Mesothelial cell of epicardium (in vitro differentiated cells): Measurements from ENCODE around the gene FBXO5. TPM values are rescaled to one million over a fixed set of nuclear protein-coding genes. Genes with fewer than 3 reads are reported as not detected.
"Not testable (repeated sequence)": the region's sequence is repeated elsewhere in the genome, so short reads cannot be mapped to it uniquely, and the experiment has no call there.

Experiments
- DNase-seq, 2 experiments: peaks; one replicate each; pipeline ENCODE4 v3.0.0; 2021; ENCODE audit warnings: low spot score in 2 of 2; ENCODE audit not compliant: unreplicated experiment in 2 of 2
- H3K27ac Mint-ChIP-seq: 2 replicates; pipeline ENCODE4 v1.8.0; 2021; ENCODE audit warnings: mixed read lengths
- H3K27me3 Mint-ChIP-seq: 2 replicates; pipeline ENCODE4 v1.8.0; 2021; ENCODE audit warnings: low read depth, mixed read lengths
- H3K36me3 Mint-ChIP-seq: 2 replicates; pipeline ENCODE4 v1.8.0; 2021; ENCODE audit warnings: mixed read lengths
- H3K4me1 Mint-ChIP-seq: 2 replicates; pipeline ENCODE4 v1.8.0; 2021; ENCODE audit warnings: mixed read lengths
- H3K4me3 Mint-ChIP-seq: 2 replicates; pipeline ENCODE4 v1.8.0; 2021; ENCODE audit warnings: mild to moderate bottlenecking, moderate library complexity, mixed read lengths
- H3K9me3 Mint-ChIP-seq: 2 replicates; pipeline ENCODE4 v1.8.0; 2021; ENCODE audit warnings: mixed read lengths
- CTCF ChIP-seq: fragments of 200-600 bp; sonication (generic); IDR thresholded peaks from one replicate; pipeline ENCODE4 v1.5.0; 2021; ENCODE audit warnings: antibody characterized with exemption; ENCODE audit not compliant: unreplicated experiment
- total RNA-seq: library from RNA; stranded (reverse); gene quantifications from 3 replicates; pipeline ENCODE4 v1.2.1, GENCODE V29; 2021

Gene FBXO5
- total RNA-seq, 1 donor from 2014 or later = 17.1 TPM

GRCh38 chr6:153001767-153002612 lies 19.1 kb upstream of the FBXO5 start:
- peaks cover 24% of the 10 kb centered on the region for H3K4me1 Mint-ChIP-seq
- H3K36me3 Mint-ChIP-seq = no peaks in the 10 kb centered on the region
- no peaks in the 10 kb centered on the region for H3K27me3 Mint-ChIP-seq
- no peak for DNase-seq
- H3K4me3 Mint-ChIP-seq = peak overlapping the region; percentile 98
- H3K27ac Mint-ChIP-seq = peak overlapping the region; percentile 88
- no peak for TF ChIP-seq CTCF
- H3K9me3 Mint-ChIP-seq = no peaks in the 10 kb centered on the region

GRCh38 chr6:153000790-153001189 lies 17.9 kb upstream of the FBXO5 start:
- Mint-ChIP-seq H3K4me3 (peak overlapping the region; percentile 98), H3K27ac (peak overlapping the region; percentile 65), H3K4me1 (peaks cover 24% of the 10 kb centered on the region)
- DNase-seq, H3K9me3 Mint-ChIP-seq, H3K27me3 Mint-ChIP-seq, H3K36me3 Mint-ChIP-seq: not testable (repeated sequence)

GRCh38 chr6:153000243-153000642 lies 17.4 kb upstream of the FBXO5 start:
- no peaks in the 10 kb centered on the region for H3K27me3 Mint-ChIP-seq
- no peaks in the 10 kb centered on the region for H3K36me3 Mint-ChIP-seq
- no peak for TF ChIP-seq CTCF
- peak overlapping the region; percentile 98 for H3K4me3 Mint-ChIP-seq
- DNase-seq = no peak
- peak overlapping the region; percentile 65 for H3K27ac Mint-ChIP-seq
- H3K4me1 Mint-ChIP-seq = peaks cover 24% of the 10 kb centered on the region
- no peaks in the 10 kb centered on the region for H3K9me3 Mint-ChIP-seq

- peak overlapping the region; percentile 16 for H3K27ac Mint-ChIP-seq
- not testable (repeated sequence) for H3K27me3 Mint-ChIP-seq, H3K36me3 Mint-ChIP-seq, H3K4me3 Mint-ChIP-seq, DNase-seq, H3K9me3 Mint-ChIP-seq
- H3K4me1 Mint-ChIP-seq = peaks cover 24% of the 10 kb centered on the region
Measured at GRCh38 chr6:152999538-152999937, 16.7 kb upstream of the FBXO5 start.

GRCh38 chr6:152993847-152994246 lies 11.0 kb upstream of the FBXO5 start:
- H3K27ac Mint-ChIP-seq = no peak overlapping the region

GRCh38 chr6:152993431-152993830 lies 10.6 kb upstream of the FBXO5 start:
- Mint-ChIP-seq H3K4me1 (no peaks in the 10 kb centered on the region), H3K36me3 (peaks cover 21% of the 10 kb centered on the region), H3K4me3 (no peak overlapping the region), H3K27me3 (no peaks in the 10 kb centered on the region), H3K27ac (no peak overlapping the region), H3K9me3 (no peaks in the 10 kb centered on the region)
- DNase-seq = no peak
- TF ChIP-seq CTCF = no peak

More at GRCh38 chr6:152993847-152994246, 11.0 kb upstream of the FBXO5 start:
- Mint-ChIP-seq H3K27me3 (no peaks in the 10 kb centered on the region), H3K4me3 (no peak overlapping the region), H3K9me3 (no peaks in the 10 kb centered on the region), H3K4me1 (no peaks in the 10 kb centered on the region), H3K36me3 (peaks cover 21% of the 10 kb centered on the region)
- no peak for DNase-seq
- no peak for TF ChIP-seq CTCF
